Heart left ventricle (tissue), 16 donors: Measurements from ENCODE around the gene ACSM4. TPM values are rescaled to one million over a fixed set of nuclear protein-coding genes. Genes with fewer than 3 reads are reported as not detected.

ENCODE experiments used
- ATAC-seq, 4 donors: fragments of 200-7000 bp; cut with Tn5 transposase; one replicate each; pipeline ENCODE4 v1.9.1; 2020 to 2022; ENCODE audit warnings: moderate library complexity in 4 of 4, mild to moderate bottlenecking in 3 of 4, moderate number of reproducible peaks in 1 of 4
- DNase-seq, 5 donors: peaks; one replicate each; pipeline ENCODE4 v3.0.0-alpha.2; 2020
- H3K27ac ChIP-seq, 12 donors: fragments of 200-600 bp; sonication (generic) in 4 of 12; one replicate each; pipeline versions ENCODE4 v1.5.0 to v1.8.0; 2016 to 2022; ENCODE audit warnings: mild to moderate bottlenecking in 2 of 12
- H3K27me3 ChIP-seq, 9 donors: fragments of 200-600 bp; sonication (generic) in 2 of 9; one replicate each; pipeline versions ENCODE4 v1.5.1 to v1.8.0; 2016 to 2022; ENCODE audit warnings: mild to moderate bottlenecking in 3 of 9
- H3K36me3 ChIP-seq, 9 donors: fragments of 200-600 bp; sonication (generic) in 2 of 9; one replicate each; pipeline versions ENCODE4 v1.5.0 to v1.8.0; 2018 to 2022; ENCODE audit warnings: mild to moderate bottlenecking in 2 of 9
- H3K4me1 ChIP-seq, 12 donors: fragments of 200-600 bp; sonication (generic) in 4 of 12; one replicate each; pipeline versions ENCODE4 v1.5.0 to v1.8.0; 2016 to 2022; ENCODE audit warnings: mild to moderate bottlenecking in 3 of 12
- H3K4me3 ChIP-seq, 12 donors: fragments of 200-600 bp; sonication (generic) in 4 of 12; one replicate each; pipeline versions ENCODE4 v1.5.0 to v1.8.0; 2017 to 2022; ENCODE audit warnings: mild to moderate bottlenecking in 9 of 12, moderate library complexity in 4 of 12
- H3K9me3 ChIP-seq, 12 donors: fragments of 200-600 bp; sonication (generic) in 4 of 12; one replicate each; pipeline versions ENCODE4 v1.5.0 to v1.8.0; 2016 to 2022; ENCODE audit warnings: mild to moderate bottlenecking in 1 of 12
- POLR2A ChIP-seq, 2 donors: fragments of 450-650 bp; IDR thresholded peaks; one replicate each; pipeline ENCODE4 v1.6.1; 2017; ENCODE audit warnings: antibody characterized with exemption in 2 of 2, mild to moderate bottlenecking in 2 of 2, moderate library complexity in 2 of 2
- WGBS, 4 donors: extraction: QIAGEN DNeasy Blood & Tissue Kit in 2 of 4; methylation state at CpG; one replicate each; pipeline versions ENCODE4 v1.1.5 to v1.1.7; 2013 to 2018; 5-methylcytosine and 5-hydroxymethylcytosine counted together
- intact Hi-C, 10 donors: fragments of 100-400 bp; cut with DNase I; formaldehyde crosslinking; loops; one replicate each; pipeline versions ENCODE4 v1.11.1 to v1.14.2; 2022
- long read RNA-seq, 3 donors: library from polyadenylated mRNA; unstranded; transcript quantifications; one replicate each; pipeline ENCODE4 v2.0.0, GENCODE V29; 2020 to 2021
- polyA plus RNA-seq, 2 donors: library from polyadenylated mRNA; stranded (reverse); fragments of 200-250 nt; gene quantifications; one replicate each; pipeline ENCODE4 v1.2.3, GENCODE V29; 2013
- total RNA-seq, 9 donors: library from RNA; depleted of rRNA in 2 of 9; stranded (reverse); fragments of >200 nt in 2 of 9; fragmentation: NEBNext Ultra II Directional in 3 of 9; extraction: Animal tissue kit (Norgen Biotek cat#: 25700) in 3 of 9; gene quantifications; one replicate each; pipeline versions ENCODE4 v1.1.0 to v1.2.4, GENCODE V29; 2016 to 2023
- TF ChIP-seq, protein P1 (sequence below), 12 donors: fragments of 200-600 bp; sonication (generic) in 4 of 12; IDR thresholded peaks; one replicate each; pipeline versions ENCODE4 v1.5.0 to v1.8.0; 2018 to 2022; ENCODE audit warnings: antibody characterized with exemption in 12 of 12, mild to moderate bottlenecking in 5 of 12
- donor health status: ischemic (EF 13 %, LVEDD 7.1; RV severe dilation, severe dysfunction).
- donor health status: healthy with polysubstance abuse.
- donor health status: DM: no; HTN: yes; CAD: no.
- donor health status: DM: no; HTN: no; CAD: no.
- donor health status: ischemic (EF 25% LVEDD 6.9; RV normal size, moderate dysfunction).
- donor health status: ischemic (EF 25% LVEDD 5.7; RV mildly dilated, moderate dysfunction).
- donor health status: healthy.
- donor health status: DM: yes; HTN: yes; CAD: no.
- donor health status: ischemic (EF 35%, LVEDD 5.7; RV mildly dilated, moderate dysfunction).
- donor health status: nonischemic (EF 11% LVEDD 7.7; RV severe dilation, severe dysfunction).
- donor health status: DM: yes; HTN: yes; CAD: no.
- donor health status: PGD.
- donor health status: ischemic (EF 29% LVEDD 5.4; RV normal size, mild dysfunction).
- donor health status: nonischemic (EF 23%, LVEDD 6.1; RV moderate dilation, normal function).

ACSM4 gene
- total RNA-seq: not detected
- not detected for polyA plus RNA-seq
- long read RNA-seq, donor 1: 0 reads
- long read RNA-seq, donor 2: 0 reads
- long read RNA-seq, donor 3: 0 reads

- Histone ChIP-seq H3K27ac (no peak within 1 kb of the TSS), H3K4me1 (no peaks in the 10 kb centered on the region), H3K9me3 (no peaks in the 10 kb centered on the region), H3K27me3 (peaks cover 0 to 9% (median 0%) of the 10 kb centered on the region in 9 donors), H3K36me3 (no peaks in the 10 kb centered on the region), H3K4me3 (no peak within 1 kb of the TSS)
- ATAC-seq: no peak
- DNase-seq: no peak
- 80 to 88% (median 85%) methylated on average over 3 of the region's 3 CpGs for WGBS, 4 donors
- intact Hi-C loops: no loop called here
- no peak for TF ChIP-seq POLR2A (IDR thresholded peaks at IDR 0.05)
- TF ChIP-seq, protein P1, sequence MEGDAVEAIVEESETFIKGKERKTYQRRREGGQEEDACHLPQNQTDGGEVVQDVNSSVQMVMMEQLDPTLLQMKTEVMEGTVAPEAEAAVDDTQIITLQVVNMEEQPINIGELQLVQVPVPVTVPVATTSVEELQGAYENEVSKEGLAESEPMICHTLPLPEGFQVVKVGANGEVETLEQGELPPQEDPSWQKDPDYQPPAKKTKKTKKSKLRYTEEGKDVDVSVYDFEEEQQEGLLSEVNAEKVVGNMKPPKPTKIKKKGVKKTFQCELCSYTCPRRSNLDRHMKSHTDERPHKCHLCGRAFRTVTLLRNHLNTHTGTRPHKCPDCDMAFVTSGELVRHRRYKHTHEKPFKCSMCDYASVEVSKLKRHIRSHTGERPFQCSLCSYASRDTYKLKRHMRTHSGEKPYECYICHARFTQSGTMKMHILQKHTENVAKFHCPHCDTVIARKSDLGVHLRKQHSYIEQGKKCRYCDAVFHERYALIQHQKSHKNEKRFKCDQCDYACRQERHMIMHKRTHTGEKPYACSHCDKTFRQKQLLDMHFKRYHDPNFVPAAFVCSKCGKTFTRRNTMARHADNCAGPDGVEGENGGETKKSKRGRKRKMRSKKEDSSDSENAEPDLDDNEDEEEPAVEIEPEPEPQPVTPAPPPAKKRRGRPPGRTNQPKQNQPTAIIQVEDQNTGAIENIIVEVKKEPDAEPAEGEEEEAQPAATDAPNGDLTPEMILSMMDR (IDR thresholded peaks at IDR 0.05): no peak
Observed at GRCh38 chr12:7303772-7304171, at the start of gene ACSM4. Gene ACSM4 (plus strand): TSS chr12:7304072. CDS start chr12:7304332, 260 bp downstream.

GRCh38 chr12:7259060-7259459, 44.8 kb upstream of the ACSM4 start:
- Histone ChIP-seq H3K4me3 (no peak overlapping the region), H3K9me3 (peaks cover 0 to 4% (median 0%) of the 10 kb centered on the region in 12 donors), H3K36me3 (no peaks in the 10 kb centered on the region), H3K27me3 (peaks cover 0 to 3% (median 0%) of the 10 kb centered on the region in 9 donors), H3K4me1 (no peaks in the 10 kb centered on the region), H3K27ac (no peak overlapping the region)
- intact Hi-C loops: no loop called here
- ATAC-seq: no peak
- TF ChIP-seq, protein P1 (IDR thresholded peaks at IDR 0.05): no peak
- no peak for TF ChIP-seq POLR2A (IDR thresholded peaks at IDR 0.05)
- WGBS, 4 donors: 81 to 92% (median 88%) methylated on average over 1 of the region's 1 CpG
- no peak for DNase-seq

GRCh38 chr12:7264538-7264937, 39.3 kb upstream of the ACSM4 start:
- intact Hi-C loops: no loop called here
- Histone ChIP-seq H3K27me3 (peaks cover 0 to 3% (median 0%) of the 10 kb centered on the region in 9 donors), H3K4me1 (no peaks in the 10 kb centered on the region), H3K36me3 (no peaks in the 10 kb centered on the region), H3K27ac (no peak overlapping the region), H3K9me3 (no peaks in the 10 kb centered on the region), H3K4me3 (no peak overlapping the region)
- ATAC-seq: no peak
- TF ChIP-seq, protein P1 (IDR thresholded peaks at IDR 0.05): no peak
- no peak for TF ChIP-seq POLR2A (IDR thresholded peaks at IDR 0.05)
- no peak for DNase-seq

DNA sequence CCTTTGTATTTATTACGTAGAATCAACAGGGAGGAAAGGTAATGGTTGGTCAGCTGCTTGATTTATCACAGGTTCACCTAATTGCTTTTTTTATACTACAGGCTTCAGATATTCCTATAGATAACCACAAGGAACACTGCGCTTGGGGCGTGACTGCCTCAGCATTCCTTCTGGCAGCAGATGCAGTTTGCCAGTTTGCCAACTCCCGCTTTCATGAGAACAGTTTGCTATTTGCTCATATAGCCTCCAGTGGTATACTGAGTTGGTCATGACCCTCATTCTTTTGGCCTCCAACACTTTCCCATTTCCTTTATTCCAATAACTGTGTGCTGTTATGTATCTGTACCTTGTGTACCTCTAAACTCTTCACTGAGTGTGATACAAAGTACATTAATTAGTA, 38.6 kb upstream of the ACSM4 start:
- TF ChIP-seq POLR2A (IDR thresholded peaks at IDR 0.05): no peak
- TF ChIP-seq, protein P1 (IDR thresholded peaks at IDR 0.05): no peak
- no peak overlapping the region for H3K27ac ChIP-seq
- H3K36me3 ChIP-seq: no peaks in the 10 kb centered on the region
- DNase-seq (no peak), ATAC-seq (no peak)
- H3K27me3 ChIP-seq: peaks cover 0 to 3% (median 0%) of the 10 kb centered on the region in 9 donors
- 84 to 90% (median 89%) methylated on average over 4 of the region's 4 CpGs for WGBS, 4 donors
- no peaks in the 10 kb centered on the region for H3K9me3 ChIP-seq
- H3K4me1 ChIP-seq: no peaks in the 10 kb centered on the region
- no peak overlapping the region for H3K4me3 ChIP-seq
- intact Hi-C loops: no loop called here
